GM19043 (cell line): Measurements from ENCODE around the gene PHF12.
A peak's percentile ranks its signal among the peaks of the same experiment; 100 is the strongest.

Source experiments
- ATAC-seq: cut with Tn5 transposase; IDR thresholded peaks from one replicate; pipeline ENCODE4 v1.9.1; 2021; ENCODE audit warnings: low read depth; ENCODE audit not compliant: unreplicated experiment

The PHF12 gene

DNA sequence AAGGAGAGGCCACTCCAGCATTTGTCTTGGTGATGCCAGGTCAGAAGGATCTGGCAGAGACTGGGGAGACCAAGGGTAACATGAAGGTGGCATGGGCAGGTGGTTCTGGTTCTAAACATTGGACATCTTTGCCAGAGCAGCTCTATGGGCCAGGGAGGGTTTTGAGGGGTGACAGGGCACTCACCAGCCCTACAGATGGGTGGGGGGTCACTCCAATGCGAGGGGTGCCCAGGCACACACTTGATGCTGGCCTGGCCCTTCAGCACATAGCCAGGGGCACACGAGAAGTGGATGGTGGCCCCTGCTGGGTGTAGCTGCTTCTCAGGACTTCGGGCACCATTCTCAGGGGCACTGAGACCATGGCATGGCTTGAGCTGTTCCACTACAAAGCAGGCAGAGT lies 5.5 kb upstream of the PHF12 start:
- ATAC-seq, result no peak

DNA sequence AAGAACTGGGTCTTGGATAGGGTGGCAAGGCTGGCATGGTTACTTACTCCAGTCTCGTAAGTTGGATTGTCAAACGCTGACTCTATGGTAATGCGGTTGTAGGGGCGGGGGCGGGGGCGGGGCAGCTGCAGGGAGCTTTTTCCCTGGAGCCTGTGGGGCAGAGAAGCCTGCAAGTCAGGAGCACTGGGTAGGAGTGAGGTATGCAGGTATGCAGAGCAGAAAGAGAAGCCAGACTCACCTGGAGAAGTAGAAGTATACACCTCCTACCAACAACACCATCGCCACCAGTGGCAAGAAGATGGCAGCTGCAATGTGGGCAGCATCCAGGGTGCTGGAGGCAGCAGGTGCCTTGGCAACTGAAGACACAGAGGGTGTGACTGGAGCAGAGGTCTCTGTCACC lies 4.8 kb upstream of the PHF12 start:
- no peak for ATAC-seq

DNA sequence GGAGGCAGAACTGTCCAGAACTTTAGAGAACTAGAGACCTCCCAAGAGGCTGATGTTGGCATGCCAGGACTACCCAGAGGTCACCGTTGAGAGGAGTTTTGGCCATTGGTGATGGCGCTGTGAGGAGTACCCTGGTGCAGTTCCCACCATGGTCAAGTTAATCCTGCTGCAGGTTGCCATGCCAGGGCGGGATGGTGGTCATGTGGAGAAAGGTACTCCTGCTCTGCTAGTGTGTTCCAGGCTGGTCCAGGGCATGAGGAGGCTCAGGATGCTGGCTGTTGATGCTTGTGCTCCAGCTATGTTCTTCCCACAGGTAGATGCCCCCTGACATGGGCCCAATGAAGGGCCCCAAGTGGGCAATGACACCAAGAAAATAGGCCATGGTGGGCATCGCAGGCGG lies 4.1 kb upstream of the PHF12 start:
- no peak for ATAC-seq

DNA sequence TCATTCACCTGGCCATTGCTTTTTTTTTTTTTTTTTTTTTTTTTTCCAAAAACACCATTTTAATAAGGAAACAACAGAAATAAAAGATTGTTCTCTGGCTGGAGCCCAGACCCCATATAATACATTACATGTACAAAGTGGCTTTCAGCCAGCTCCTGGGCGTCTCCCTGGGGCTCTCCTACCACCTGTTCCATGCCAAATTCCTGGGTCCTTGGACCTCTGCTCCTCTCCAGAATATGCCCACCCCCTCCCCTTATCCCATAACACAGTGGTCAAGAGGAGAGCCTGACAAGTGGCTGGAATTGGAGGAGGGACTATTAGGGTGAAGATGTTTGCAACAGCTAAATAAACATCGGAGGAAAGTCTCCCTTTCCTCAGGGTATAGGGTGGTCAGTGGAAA lies 3.6 kb upstream of the PHF12 start:
- ATAC-seq, result no peak

DNA sequence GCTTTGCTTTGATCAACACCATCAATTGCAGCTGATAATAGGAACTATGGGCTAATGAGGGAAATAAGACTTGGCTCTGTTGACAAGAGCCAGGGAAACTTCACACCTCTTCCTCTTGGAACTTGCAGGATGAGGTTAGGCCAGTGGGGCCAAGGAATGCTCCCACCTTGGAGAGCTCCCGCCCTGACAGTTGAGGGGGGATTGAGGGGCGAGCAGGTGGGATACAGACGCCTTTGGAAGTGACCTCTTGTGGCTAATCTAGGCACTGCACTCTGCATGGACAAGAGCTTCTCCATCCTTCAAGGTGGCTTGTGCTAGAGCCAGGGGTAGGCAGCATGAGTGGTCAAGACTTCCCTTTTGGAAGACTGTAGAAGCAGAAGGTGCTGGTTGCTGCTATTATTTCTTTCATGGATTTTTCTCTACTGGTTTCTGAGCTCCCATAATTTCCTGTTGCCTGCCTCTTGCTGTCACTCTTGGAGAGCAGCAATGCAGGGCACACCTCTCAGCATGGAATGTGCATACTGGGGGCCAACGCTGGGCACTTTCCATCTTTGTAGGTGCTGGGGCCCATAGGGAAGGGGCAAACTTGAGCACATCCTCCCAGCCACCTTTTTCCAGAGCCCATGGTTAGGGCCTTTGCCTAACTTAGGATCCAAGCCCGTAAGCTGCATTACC lies 2.3 kb upstream of the PHF12 start:
- ATAC-seq, result no peak

DNA sequence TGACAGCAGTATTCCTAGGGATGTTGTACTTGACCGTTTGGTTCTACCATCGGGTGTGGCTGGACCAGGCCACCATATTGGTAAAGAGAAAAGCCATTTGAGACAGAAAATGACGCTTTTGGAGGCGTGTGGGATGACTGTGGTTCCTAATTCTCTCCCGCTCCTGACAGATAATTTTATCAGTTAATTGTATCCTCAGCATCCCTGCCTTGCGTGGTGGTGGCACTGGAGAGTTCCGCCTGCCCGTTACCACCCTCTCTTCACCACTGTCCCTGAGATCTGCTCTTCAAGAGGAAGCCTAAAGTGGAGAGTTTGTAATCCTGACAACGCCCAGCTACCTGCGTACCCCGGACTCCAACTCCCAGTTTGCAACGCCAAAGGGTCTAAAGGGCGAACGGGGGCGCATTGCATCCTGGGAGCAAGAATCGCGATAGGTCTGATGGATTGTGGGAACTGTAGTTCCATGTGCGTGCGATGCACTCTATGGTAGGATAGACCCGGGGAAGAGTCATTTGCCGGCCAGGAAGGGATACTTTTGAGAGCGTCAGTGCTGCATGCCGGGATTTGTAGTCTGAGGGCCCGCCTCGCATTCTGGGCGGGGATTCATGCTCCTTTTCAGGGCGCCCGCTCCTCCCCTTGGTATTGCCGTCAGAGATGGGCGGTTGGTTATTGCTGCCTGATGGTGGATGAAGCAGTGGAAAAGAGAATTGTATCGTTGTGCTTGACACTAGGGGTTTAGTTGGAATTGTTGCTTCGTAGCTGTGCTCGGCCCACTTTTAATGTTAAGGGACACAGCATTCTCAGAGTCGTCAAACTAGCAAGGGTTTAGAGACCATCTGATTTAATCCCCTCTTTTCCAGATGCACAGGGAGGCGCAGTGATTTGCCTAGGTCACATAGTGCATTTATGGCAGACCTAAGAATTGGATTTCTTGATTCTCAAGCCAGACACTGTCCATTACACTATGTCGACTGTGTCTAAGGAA lies 965 bp upstream of the PHF12 start:
- peak; percentile 65 for ATAC-seq

DNA sequence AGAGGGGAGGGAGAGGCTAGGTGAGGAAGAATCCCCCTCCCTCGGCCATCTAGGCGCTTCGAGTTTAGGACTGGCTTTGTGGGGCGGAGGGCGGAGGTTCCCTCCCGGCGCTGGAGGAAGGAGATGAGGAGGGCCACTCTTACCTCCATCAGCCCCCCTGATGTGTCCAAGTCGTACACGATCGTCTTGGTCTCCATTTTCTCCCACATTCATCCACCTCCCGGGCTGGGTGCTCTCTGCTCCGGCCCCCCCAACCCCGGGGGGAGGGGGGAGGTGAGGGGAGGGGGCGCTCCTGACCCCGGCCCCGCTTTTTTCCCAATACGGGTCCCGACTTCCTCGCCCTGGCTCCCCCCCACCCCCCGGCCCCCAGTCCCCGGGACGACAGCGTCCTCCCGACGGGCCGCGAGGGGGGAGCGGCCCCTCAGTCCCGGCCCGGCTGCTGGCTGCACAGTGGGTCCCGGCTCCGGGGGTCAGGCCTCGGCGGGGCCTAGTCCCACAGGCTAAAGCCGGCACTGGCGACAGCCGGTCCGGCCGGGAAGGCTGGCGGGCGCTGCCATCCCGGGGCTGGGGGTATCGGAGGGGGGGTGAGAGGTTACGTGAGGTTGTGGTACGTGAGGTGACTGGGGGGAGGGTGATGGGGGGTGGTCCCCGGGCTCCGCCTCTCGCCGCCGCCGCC lies 428 bp downstream of the PHF12 start:
- ATAC-seq, result no peak

DNA sequence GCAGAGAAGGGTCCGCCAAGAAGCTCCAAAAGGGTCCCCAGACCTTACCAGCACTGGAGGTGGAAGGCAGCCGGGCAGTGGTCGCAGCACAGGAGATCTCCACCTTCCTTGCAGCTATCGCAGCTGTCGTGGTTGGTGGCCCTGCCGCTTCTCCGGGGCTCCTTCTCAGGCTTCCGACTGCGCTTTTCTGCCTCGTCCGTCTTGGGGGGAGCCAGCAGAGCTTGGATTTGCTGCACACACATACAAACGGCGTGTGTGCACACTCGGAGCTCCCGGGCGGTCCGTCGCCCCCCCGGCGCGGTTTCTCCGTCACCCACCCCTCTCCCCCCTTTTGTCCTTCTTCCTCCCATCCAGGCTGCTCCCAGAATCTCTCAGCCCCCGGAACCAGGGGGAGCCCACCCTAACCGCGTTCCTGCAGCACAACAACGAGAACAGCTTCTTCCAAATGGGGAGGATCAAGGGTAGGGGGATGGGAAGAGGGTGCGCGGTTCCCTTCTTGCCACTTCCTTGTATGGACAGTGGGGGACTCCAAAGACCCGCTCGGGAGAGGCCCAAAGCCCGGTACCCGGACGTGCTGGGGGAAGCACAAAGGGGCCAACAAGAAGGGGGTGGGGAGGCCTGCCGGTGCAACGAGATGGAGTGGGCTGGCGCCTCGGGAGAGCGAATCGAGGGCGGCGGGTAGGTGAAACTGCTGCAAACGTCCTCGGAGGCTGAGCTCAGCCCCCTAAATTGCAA lies 1.1 kb downstream of the PHF12 start:
- ATAC-seq, result no peak

DNA sequence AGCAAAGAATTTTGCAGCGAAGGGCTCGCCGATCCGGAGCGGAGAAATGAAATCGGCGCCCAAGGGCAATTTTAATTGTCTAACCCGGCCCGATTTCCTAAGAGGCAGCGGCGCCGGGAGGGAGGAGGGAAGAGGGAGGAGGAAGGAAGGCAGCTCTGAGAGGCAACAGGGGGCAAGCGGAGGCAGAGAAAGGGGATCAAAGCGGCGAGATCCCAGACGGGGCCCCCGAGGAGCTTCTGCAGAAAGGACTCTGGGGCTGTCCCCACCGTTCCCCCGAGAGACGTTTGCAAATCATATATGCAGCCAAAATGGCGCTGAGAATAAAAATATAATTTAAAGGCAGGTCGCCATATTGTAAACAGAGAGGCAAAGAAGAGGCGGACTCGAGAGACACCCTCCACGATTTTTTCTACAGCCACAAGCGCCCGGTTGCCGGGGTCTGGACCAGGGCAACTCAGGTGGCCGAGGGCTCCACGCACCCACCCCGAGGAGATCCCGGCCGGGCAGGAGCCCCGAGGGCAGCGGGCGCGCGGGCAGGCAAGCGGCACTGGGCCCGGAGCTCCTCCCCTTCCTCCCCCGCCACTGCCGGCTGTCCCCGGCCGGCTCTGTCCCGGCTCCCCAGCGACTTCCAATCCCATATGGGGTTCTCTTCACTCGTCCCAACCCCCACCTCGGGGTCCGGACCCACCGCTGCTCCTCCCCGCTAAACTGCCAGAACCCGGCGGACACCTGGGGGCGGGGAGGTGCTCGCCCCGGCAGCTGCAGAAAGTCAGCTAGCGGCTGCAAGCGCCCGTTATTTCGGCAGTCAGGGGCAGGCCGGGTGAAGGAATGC lies 1.9 kb downstream of the PHF12 start:
- no peak for ATAC-seq

DNA sequence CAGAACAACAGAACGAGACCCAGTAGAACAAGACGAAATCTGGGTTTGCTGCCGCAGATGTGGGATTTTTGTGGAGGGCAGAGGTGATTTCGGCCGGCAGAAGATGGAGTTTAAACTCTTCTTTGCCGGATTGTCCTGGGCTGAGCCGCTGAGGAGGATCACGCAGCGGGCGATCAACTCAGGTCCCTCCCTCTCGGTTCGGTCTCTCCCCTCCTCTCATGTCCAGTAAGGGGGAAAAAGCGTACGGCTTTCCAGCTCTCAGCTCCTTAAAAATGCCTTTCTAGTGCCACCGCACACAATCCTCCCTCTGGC lies 2.5 kb downstream of the PHF12 start:
- ATAC-seq, result no peak

DNA sequence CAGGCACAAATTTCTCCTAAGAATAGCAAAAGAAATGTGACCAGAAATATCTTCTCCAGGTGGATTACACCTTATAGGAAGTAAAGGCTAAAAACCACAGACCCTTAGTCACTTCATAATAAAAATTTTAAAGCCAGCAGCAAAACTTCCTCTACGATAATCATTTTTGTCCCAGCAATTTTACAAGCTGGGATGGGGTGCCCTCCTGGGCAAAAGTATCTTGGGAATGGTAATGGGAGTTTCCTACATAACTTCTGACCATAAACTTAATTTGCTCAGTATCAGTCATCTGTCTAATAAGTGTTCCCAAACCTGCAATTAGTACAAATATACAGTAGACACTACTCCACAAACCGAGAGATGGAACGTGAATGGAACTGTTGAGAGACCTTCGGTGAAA lies 3.0 kb downstream of the PHF12 start:
- ATAC-seq, result no peak

DNA sequence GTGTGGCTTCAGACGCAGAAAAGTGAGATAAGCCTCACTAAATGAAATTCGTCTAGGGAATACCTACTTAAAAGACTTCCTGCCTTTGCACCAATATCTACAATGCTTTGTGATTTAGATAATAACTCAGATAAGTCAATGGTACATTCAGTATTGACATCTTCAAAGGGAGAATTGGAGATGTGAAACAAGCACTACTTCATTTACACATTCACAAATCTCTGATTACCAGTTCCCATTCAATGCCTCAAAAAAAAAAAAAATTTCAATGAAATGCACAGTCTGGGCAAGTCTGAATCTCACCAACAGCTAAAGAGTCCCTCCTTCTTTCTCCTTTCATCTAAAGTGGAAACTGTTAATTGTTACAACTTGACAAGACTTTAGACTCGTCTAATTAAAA lies 3.7 kb downstream of the PHF12 start:
- no peak for ATAC-seq

DNA sequence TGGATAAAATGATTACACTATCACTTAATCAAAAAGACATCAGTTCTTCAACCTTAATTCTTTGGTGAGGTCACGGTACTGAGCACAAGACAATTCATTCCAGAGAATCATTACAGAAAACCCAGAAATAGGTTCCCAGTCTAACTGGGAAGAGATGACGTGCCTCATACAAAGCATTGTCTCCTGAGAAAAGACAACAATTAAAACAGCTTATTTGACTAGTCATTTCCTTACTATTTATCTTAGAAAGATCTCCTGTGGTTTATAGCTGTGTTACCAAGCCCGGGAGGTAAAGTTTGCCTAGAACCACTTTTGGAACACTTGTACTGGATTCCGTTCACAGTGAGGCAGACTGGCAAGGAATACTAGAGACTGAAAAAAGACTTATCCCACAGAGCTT lies 5.1 kb downstream of the PHF12 start:
- no peak for ATAC-seq

DNA sequence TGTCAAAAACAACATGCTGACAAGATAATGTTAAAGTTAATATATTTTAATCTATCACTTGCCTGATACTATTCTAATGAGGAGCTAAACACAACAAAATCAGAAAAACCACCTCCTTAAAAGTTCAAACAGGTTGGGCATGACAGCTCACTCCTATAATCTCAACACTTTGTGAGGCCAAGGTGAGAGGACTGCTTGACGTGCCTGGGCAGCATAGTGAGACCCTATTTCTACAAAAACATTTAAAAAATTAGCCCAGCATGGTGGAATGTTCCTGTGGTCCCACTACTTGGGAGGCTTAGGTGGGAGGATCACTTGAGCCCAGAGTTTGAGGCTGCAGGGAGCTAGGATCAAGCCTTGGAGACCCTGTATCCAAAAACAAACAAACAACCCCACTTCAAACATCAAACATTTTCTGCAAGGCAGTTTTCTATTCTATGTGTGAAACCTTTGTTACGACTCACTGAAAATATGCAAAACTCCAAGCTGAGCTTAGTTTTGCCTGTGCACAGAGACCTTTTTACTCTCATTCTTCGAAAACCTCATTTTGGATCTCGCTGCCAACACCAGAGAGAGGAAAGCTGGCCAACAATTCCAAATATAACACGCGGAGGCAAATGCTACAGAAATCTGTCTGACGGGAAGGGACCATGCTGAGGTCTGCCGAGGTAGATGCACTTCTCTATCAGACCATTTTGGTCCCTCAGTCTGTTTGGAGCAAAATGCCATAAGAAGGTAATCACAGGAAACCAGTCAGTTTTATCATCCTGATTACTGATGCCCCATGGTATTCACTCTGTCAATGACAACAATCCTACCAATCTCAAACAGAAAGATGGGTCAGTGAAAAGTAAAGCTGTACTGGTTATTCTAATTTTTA lies 6.2 kb downstream of the PHF12 start:
- ATAC-seq, result no peak

DNA sequence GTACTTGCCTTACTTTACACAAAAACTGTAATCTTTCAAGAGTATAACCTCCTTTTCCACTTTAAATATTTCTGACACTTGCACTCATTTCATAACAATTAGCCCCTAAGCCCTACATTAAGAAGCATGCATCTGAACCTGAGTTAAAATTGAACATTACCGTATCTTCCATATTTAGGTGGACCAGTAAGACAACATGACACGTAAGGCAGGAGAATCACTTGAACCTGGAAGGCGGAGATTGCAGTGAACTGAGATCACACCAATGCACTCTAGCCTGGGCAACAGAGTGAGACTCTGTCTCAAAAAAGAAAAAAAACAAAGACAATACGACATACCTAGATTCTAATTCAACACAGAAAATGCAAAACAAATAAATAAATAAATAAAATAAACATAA lies 7.0 kb downstream of the PHF12 start:
- no peak for ATAC-seq

DNA sequence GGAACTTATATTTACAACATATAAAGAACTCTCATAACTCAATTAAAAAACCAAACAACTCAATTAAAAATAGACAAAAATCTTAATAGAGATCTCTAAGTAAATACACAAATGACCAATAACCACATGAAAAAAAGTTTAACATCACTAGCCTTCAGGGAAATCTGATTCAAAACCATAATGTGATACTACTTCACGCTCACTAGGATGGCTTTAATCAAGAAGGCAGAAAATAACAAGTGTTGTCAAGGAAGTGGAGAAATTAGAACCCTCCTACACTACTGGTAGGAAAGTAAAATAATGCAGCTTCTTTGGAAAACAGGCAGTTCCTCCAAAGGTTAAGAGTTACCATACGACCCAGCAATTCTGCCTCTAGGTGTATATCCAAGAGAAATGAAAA lies 8.4 kb downstream of the PHF12 start:
- ATAC-seq, result no peak

DNA sequence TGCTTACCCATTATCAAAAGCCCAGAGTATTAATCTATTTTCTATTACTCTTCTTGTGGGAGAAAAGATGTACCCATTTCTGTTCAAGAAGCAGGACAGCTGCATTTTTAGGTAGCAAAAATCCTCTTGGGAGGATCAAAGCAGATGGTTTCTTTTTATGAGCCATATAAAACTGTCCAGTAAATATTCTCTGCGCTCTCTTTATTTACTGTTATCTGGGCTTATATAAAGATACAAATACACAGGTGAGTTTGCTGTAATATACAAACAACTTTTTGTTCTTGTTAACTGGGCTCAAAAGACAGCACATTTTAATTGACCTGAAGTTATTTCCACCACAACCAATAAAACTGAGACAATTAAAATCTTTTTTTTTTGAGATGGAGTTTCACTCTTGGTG lies 10.1 kb downstream of the PHF12 start:
- no peak for ATAC-seq

DNA sequence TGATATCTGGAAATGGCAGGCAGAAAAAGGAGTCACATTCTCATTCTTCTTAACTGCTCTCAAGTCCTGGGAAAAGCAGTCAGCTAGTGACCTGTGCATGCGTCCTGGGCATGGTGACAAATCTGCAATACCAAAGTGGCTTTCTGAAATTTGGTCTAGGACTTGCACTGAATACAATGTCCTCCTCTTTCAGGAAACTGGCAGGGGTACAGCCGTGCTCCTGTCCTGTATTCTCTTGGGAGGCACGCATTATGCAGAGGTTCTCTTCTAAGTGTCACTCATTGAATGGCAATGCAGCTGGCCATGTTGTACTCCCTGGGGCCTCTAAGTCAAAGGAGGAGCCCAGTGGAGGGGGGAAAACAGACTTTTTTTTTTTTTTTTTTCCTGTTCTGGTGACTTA lies 10.6 kb downstream of the PHF12 start:
- ATAC-seq, result no peak

DNA sequence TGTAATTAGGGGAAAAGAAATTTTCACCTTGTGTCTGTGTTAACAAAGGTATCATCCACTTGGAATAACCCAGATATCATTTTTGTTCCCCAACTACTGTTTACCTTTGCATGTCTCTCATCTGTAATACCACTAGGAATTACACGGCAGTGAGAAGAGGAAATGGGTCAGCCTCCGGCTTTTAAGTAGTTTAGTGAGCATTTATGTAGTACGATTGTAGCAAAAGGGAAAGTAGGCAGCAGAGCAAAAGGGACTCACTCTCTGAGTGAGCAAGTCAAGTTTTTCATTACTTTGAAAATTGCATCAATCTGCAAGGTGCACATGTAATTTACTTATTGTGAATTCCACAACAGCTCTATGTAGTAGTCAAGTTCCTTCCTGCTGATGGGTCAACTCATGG lies 11.2 kb downstream of the PHF12 start:
- ATAC-seq, result no peak
